Neural cell (in vitro differentiated cells): ENCODE data around the gene GHITM. TPM values are rescaled to one million over a fixed set of nuclear protein-coding genes. Genes with fewer than 3 reads are reported as not detected.
"Not testable (repeated sequence)": the region's sequence is repeated elsewhere in the genome, so short reads cannot be mapped to it uniquely, and the experiment has no call there.

ENCODE experiments used
- H2AFZ ChIP-seq: fragments of 200-600, 300-800 bp; sonication (generic), shearing (Covaris generic); 2 replicates; pipeline ENCODE4 v1.6.0; 2014; ENCODE audit warnings: low read depth, mild to moderate bottlenecking, antibody characterized with exemption, low read length, moderate library complexity
- H3F3A ChIP-seq: fragments of 200-600 bp; shearing (Covaris generic); 2 replicates; pipeline ENCODE4 v1.6.1; 2016; ENCODE audit warnings: mild to moderate bottlenecking, moderate library complexity, mixed read lengths, antibody characterized with exemption, low read length; ENCODE audit not compliant: insufficient read depth, poor library complexity, severe bottlenecking
- H3K27ac ChIP-seq: fragments of 200-600, 300-800 bp; sonication (generic), shearing (Covaris generic); 2 replicates; pipeline ENCODE4 v1.5.1; 2014; ENCODE audit warnings: mild to moderate bottlenecking, low read length, moderate library complexity
- H3K27me3 ChIP-seq: fragments of 300-800, 200-600 bp; sonication (generic), shearing (Covaris generic); 2 replicates; pipeline ENCODE4 v1.6.0; 2014; ENCODE audit warnings: mild to moderate bottlenecking, low read depth, low read length, moderate library complexity; ENCODE audit not compliant: insufficient read depth
- H3K36me3 ChIP-seq: fragments of 300-800, 200-600 bp; sonication (generic), shearing (Covaris generic); 2 replicates; pipeline ENCODE4 v1.5.1; 2014; ENCODE audit warnings: mild to moderate bottlenecking, antibody characterized with exemption, low read length, moderate library complexity; ENCODE audit not compliant: insufficient read depth
- H3K4me2 ChIP-seq: fragments of 300-800, 200-600 bp; sonication (generic), shearing (Covaris generic); 2 replicates; pipeline ENCODE4 v1.6.0; 2014; ENCODE audit warnings: mild to moderate bottlenecking, low read length
- H3K4me3 ChIP-seq: fragments of 300-800, 200-600 bp; sonication (generic), shearing (Covaris generic); 2 replicates; pipeline ENCODE4 v1.5.1; 2014; ENCODE audit warnings: mild to moderate bottlenecking, low read length, moderate library complexity
- H3K79me2 ChIP-seq: fragments of 200-600 bp; shearing (Covaris generic); replicated peaks from 2 replicates; pipeline ENCODE4 v1.6.0; 2014; ENCODE audit warnings: mild to moderate bottlenecking, low read length, moderate library complexity; ENCODE audit not compliant: insufficient read depth
- H3K9ac ChIP-seq: fragments of 300-800, 200-600 bp; sonication (generic), shearing (Covaris generic); 2 replicates; pipeline ENCODE4 v1.6.1; 2016; ENCODE audit warnings: mild to moderate bottlenecking, low read length, mixed read lengths
- H3K9me2 ChIP-seq: fragments of 200-600 bp; shearing (Covaris generic); 2 replicates; pipeline ENCODE4 v1.6.1; 2016; ENCODE audit warnings: mild to moderate bottlenecking, low read length, mixed read lengths; ENCODE audit not compliant: insufficient read depth
- H3K9me3 ChIP-seq: fragments of 200-600, 300-800 bp; sonication (generic), shearing (Covaris generic); 2 replicates; pipeline ENCODE4 v1.6.1; 2016; ENCODE audit warnings: mild to moderate bottlenecking, mixed run types, low read length, moderate library complexity, mixed read lengths
- H4K20me1 ChIP-seq: fragments of 200-600 bp; shearing (Covaris generic); 2 replicates; pipeline ENCODE4 v1.6.1; 2016; ENCODE audit warnings: mild to moderate bottlenecking, mixed run types; ENCODE audit not compliant: insufficient read depth
- EP300 ChIP-seq: fragments of 450-650 bp; conservative IDR thresholded peaks from 2 replicates; pipeline ENCODE4 v1.6.1; 2014; ENCODE audit warnings: antibody characterized with exemption, mild to moderate bottlenecking, moderate library complexity; ENCODE audit not compliant: poor library complexity, severe bottlenecking
- EZH2 ChIP-seq: fragments of 200-600, 300-800 bp; shearing (Covaris generic), sonication (generic); IDR thresholded peaks from 2 replicates; pipeline ENCODE4 v1.6.1; 2014; ENCODE audit warnings: antibody characterized with exemption, low read length, borderline replicate concordance, mild to moderate bottlenecking; ENCODE audit not compliant: insufficient read depth, poor library complexity, severe bottlenecking
- MXI1 ChIP-seq: fragments of 450-650 bp; conservative IDR thresholded peaks from 2 replicates; pipeline ENCODE4 v1.6.1; 2014; ENCODE audit warnings: antibody characterized with exemption, mild to moderate bottlenecking; ENCODE audit not compliant: poor library complexity, severe bottlenecking
- POLR2AphosphoS5 ChIP-seq: IDR thresholded peaks from 2 replicates; pipeline ENCODE4 v1.6.1; 2012
- RAD21 ChIP-seq: fragments of 450-650 bp; conservative IDR thresholded peaks from 2 replicates; pipeline ENCODE4 v1.6.1; 2014; ENCODE audit warnings: antibody characterized with exemption, mild to moderate bottlenecking, moderate library complexity
- SMC3 ChIP-seq: fragments of 450-650 bp; conservative IDR thresholded peaks from 2 replicates; pipeline ENCODE4 v1.6.1; 2014; ENCODE audit warnings: antibody characterized with exemption, mild to moderate bottlenecking, moderate library complexity; ENCODE audit not compliant: poor library complexity
- TAF1 ChIP-seq: IDR thresholded peaks from 2 replicates; pipeline ENCODE4 v1.6.1; 2012; ENCODE audit warnings: low read depth
- polyA plus RNA-seq: library from polyadenylated mRNA; depleted of rRNA; stranded (reverse); fragments of >200 nt; gene quantifications from 2 replicates; pipeline ENCODE4 v1.2.3, GENCODE V29; 2014
- TF ChIP-seq, protein P1 (sequence below): fragments of 450-650 bp; IDR thresholded peaks from 2 replicates; pipeline ENCODE4 v1.5.1; 2014; ENCODE audit warnings: antibody characterized with exemption, mild to moderate bottlenecking, moderate library complexity; ENCODE audit not compliant: poor library complexity, severe bottlenecking
- TF ChIP-seq, protein P2 (sequence below): IDR thresholded peaks from 2 replicates; pipeline ENCODE4 v1.6.1; 2012; ENCODE audit warnings: borderline replicate concordance

GHITM gene
- polyA plus RNA-seq, 1 donor from 2014 or later = 306 TPM

DNA sequence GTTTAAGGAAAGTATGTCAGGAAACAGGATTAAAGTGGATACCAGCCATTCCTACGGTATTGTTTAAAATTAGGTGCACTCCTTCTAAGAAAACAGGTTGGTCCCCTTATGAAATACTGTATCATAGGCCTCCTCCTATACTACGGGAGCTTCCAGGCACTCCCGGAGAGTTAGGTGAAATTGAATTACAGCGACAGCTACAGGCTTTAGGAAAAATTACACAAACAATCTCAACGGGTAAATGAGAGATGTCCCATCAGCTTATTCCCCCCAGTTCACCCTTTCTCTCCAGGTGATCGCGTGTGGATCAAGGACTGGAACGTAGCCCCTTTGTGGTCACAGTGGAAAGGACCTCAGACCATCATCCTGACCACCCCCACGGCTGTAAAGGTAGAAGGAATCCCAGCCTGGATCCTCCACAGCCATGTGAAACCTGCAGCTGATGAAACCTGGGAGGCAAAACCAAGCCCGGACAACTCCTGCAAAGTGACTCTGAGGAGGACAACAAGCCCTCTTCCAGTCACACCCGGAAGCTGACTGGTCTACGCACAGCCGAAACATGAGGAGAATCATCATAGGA, 25.1 kb upstream of the GHITM start:
- H3K4me3 ChIP-seq = no peak overlapping the region
- H3K27me3 ChIP-seq = no peaks in the 10 kb centered on the region
- H3K79me2 ChIP-seq = no peaks in the 10 kb centered on the region
- TF ChIP-seq SMC3 (no peak), EP300 (no peak), EZH2 (no peak), POLR2AphosphoS5 (no peak), RAD21 (no peak), TAF1 (no peak), MXI1 (no peak)
- TF ChIP-seq, protein P1, sequence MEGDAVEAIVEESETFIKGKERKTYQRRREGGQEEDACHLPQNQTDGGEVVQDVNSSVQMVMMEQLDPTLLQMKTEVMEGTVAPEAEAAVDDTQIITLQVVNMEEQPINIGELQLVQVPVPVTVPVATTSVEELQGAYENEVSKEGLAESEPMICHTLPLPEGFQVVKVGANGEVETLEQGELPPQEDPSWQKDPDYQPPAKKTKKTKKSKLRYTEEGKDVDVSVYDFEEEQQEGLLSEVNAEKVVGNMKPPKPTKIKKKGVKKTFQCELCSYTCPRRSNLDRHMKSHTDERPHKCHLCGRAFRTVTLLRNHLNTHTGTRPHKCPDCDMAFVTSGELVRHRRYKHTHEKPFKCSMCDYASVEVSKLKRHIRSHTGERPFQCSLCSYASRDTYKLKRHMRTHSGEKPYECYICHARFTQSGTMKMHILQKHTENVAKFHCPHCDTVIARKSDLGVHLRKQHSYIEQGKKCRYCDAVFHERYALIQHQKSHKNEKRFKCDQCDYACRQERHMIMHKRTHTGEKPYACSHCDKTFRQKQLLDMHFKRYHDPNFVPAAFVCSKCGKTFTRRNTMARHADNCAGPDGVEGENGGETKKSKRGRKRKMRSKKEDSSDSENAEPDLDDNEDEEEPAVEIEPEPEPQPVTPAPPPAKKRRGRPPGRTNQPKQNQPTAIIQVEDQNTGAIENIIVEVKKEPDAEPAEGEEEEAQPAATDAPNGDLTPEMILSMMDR = no peak
- TF ChIP-seq, protein P2, sequence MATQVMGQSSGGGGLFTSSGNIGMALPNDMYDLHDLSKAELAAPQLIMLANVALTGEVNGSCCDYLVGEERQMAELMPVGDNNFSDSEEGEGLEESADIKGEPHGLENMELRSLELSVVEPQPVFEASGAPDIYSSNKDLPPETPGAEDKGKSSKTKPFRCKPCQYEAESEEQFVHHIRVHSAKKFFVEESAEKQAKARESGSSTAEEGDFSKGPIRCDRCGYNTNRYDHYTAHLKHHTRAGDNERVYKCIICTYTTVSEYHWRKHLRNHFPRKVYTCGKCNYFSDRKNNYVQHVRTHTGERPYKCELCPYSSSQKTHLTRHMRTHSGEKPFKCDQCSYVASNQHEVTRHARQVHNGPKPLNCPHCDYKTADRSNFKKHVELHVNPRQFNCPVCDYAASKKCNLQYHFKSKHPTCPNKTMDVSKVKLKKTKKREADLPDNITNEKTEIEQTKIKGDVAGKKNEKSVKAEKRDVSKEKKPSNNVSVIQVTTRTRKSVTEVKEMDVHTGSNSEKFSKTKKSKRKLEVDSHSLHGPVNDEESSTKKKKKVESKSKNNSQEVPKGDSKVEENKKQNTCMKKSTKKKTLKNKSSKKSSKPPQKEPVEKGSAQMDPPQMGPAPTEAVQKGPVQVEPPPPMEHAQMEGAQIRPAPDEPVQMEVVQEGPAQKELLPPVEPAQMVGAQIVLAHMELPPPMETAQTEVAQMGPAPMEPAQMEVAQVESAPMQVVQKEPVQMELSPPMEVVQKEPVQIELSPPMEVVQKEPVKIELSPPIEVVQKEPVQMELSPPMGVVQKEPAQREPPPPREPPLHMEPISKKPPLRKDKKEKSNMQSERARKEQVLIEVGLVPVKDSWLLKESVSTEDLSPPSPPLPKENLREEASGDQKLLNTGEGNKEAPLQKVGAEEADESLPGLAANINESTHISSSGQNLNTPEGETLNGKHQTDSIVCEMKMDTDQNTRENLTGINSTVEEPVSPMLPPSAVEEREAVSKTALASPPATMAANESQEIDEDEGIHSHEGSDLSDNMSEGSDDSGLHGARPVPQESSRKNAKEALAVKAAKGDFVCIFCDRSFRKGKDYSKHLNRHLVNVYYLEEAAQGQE = no peak
- H4K20me1 ChIP-seq = no peaks in the 10 kb centered on the region
- H3K9me3 ChIP-seq = no peaks in the 10 kb centered on the region
- H3K36me3 ChIP-seq = no peaks in the 10 kb centered on the region
- H3K27ac ChIP-seq = no peak overlapping the region
- H3K9me2 ChIP-seq = no peaks in the 10 kb centered on the region
- H3F3A ChIP-seq = no peaks in the 10 kb centered on the region
- H3K9ac ChIP-seq = no peak overlapping the region
- H3K4me2 ChIP-seq = no peak overlapping the region
- no peak overlapping the region for H2AFZ ChIP-seq

DNA sequence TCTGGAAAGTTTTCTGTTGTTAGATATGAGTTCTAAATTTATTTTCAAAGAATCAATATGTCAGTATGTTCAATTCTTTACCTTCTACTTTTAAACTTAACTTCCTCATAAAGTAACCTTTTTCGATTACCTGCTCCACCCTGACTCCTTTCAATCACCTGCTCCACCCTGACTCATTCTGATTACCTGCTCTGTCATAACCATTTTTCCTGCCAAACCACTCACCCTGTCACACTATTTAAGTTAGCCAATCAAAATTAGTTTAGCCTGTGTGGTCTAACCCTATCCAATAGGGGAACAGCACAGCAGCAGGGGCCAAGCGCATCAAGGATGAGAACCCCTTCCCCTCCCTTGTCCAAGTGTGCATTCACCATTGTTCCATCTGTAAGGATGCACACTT, 22.1 kb upstream of the GHITM start:
- H3K79me2 ChIP-seq, H3K9ac ChIP-seq, H3K4me3 ChIP-seq, H3K36me3 ChIP-seq, H3K27me3 ChIP-seq, H3F3A ChIP-seq, H3K9me3 ChIP-seq, H3K27ac ChIP-seq, H3K9me2 ChIP-seq, H3K4me2 ChIP-seq, H2AFZ ChIP-seq, H4K20me1 ChIP-seq: not testable (repeated sequence)
